Pulmonary artery endothelial cell (primary cell): ENCODE data around the gene ISM1. TPM values are rescaled to one million over a fixed set of nuclear protein-coding genes. Genes with fewer than 3 reads are reported as not detected.

ENCODE experiments used
- DNase-seq: peaks from one replicate; pipeline ENCODE4 v3.0.0-alpha.2; 2011; ENCODE audit warnings: low read depth, low spot score
- total RNA-seq: library from RNA; depleted of rRNA; stranded (reverse); fragments of >200 nt; gene quantifications from 2 replicates; pipeline ENCODE4 v1.2.3, GENCODE V29; 2014

The ISM1 gene
- total RNA-seq, 1 donor from 2014 or later = under 0.01 TPM

GRCh38 chr20:13255356-13255755, 34.3 kb downstream of the ISM1 start:
- no peak for DNase-seq

- DNase-seq = no peak
Measured at GRCh38 chr20:13256606-13257005, 35.5 kb downstream of the ISM1 start.

- DNase-seq = no peak
Measured at GRCh38 chr20:13259921-13260320, 38.8 kb downstream of the ISM1 start.

GRCh38 chr20:13260650-13261279, 39.7 kb downstream of the ISM1 start:
- no peak for DNase-seq

GRCh38 chr20:13261460-13262301, 40.6 kb downstream of the ISM1 start:
- DNase-seq = no peak

- DNase-seq = no peak
Measured at GRCh38 chr20:13262302-13262650, 41.2 kb downstream of the ISM1 start.

GRCh38 chr20:13262671-13263360, 41.7 kb downstream of the ISM1 start:
- DNase-seq = no peak

- DNase-seq = no peak
Measured at GRCh38 chr20:13263451-13263850, 42.4 kb downstream of the ISM1 start.

GRCh38 chr20:13264907-13265306, 43.8 kb downstream of the ISM1 start:
- DNase-seq = no peak

GRCh38 chr20:13265941-13266340, 44.9 kb downstream of the ISM1 start:
- no peak for DNase-seq

GRCh38 chr20:13267231-13267630, 46.2 kb downstream of the ISM1 start:
- DNase-seq = no peak

- no peak for DNase-seq
Measured at GRCh38 chr20:13268953-13269352, 47.9 kb downstream of the ISM1 start.

- no peak for DNase-seq
Measured at GRCh38 chr20:13270211-13270610, 49.1 kb downstream of the ISM1 start.

GRCh38 chr20:13271098-13271497, 50.0 kb downstream of the ISM1 start:
- DNase-seq = peak; percentile 24

GRCh38 chr20:13271977-13272975, 51.2 kb downstream of the ISM1 start:
- DNase-seq = no peak

- DNase-seq = no peak
Measured at GRCh38 chr20:13274275-13274861, 53.3 kb downstream of the ISM1 start.

GRCh38 chr20:13276945-13277541, 56.0 kb downstream of the ISM1 start:
- no peak for DNase-seq

- DNase-seq = no peak
Measured at GRCh38 chr20:13277663-13278295, 56.7 kb downstream of the ISM1 start.

- no peak for DNase-seq
Measured at GRCh38 chr20:13278812-13279570, 57.9 kb downstream of the ISM1 start.
